ENCODE results near the gene KAT5.

GRCh38 chr11:65766535-65766934 lies 54.5 kb downstream of the KAT5 start:
- TF ChIP-seq CTCF (IDR thresholded peaks at IDR 0.05) (no peak), POLR2AphosphoS5 (IDR thresholded peaks at IDR 0.05) (no peak)
